GM18511 (cell line): Measurements from ENCODE around the gene CMTM8.
"Not testable (repeated sequence)": the region's sequence is repeated elsewhere in the genome, so short reads cannot be mapped to it uniquely, and the experiment has no call there.

Source experiments
- ATAC-seq: cut with Tn5 transposase; IDR thresholded peaks from one replicate; pipeline ENCODE4 v1.9.1; 2021; ENCODE audit warnings: mild to moderate bottlenecking, moderate library complexity; ENCODE audit not compliant: unreplicated experiment

CMTM8 gene

GRCh38 chr3:32228743-32229142 lies 9.7 kb upstream of the CMTM8 start:
- not testable (repeated sequence) for ATAC-seq

GRCh38 chr3:32229565-32229964 lies 8.9 kb upstream of the CMTM8 start:
- no peak for ATAC-seq

- no peak for ATAC-seq
These were observed 2.1 kb upstream of the CMTM8 start for GRCh38 chr3:32236377-32236776.

- peak; percentile 14 for ATAC-seq
These were observed 619 bp upstream of the CMTM8 start for GRCh38 chr3:32237670-32238452.

- peak; percentile 5 for ATAC-seq
These were observed 1.1 kb downstream of the CMTM8 start for GRCh38 chr3:32239307-32240158.

- ATAC-seq, result peak; percentile 60
These were observed 1.7 kb downstream of the CMTM8 start for GRCh38 chr3:32240159-32240545.

- ATAC-seq, result no peak
These were observed 2.6 kb downstream of the CMTM8 start for GRCh38 chr3:32241100-32241499.

- ATAC-seq, result no peak
These were observed 5.0 kb downstream of the CMTM8 start for GRCh38 chr3:32243519-32243918.

- ATAC-seq, result no peak
These were observed 6.7 kb downstream of the CMTM8 start for GRCh38 chr3:32245200-32245599.

GRCh38 chr3:32246079-32246675 lies 7.7 kb downstream of the CMTM8 start:
- ATAC-seq, result no peak

GRCh38 chr3:32249184-32249782 lies 10.8 kb downstream of the CMTM8 start:
- no peak for ATAC-seq

GRCh38 chr3:32254268-32254667 lies 15.8 kb downstream of the CMTM8 start:
- no peak for ATAC-seq

GRCh38 chr3:32255345-32255744 lies 16.9 kb downstream of the CMTM8 start:
- no peak for ATAC-seq

GRCh38 chr3:32256206-32256605 lies 17.7 kb downstream of the CMTM8 start:
- no peak for ATAC-seq

GRCh38 chr3:32257042-32257441 lies 18.6 kb downstream of the CMTM8 start:
- no peak for ATAC-seq

GRCh38 chr3:32257641-32258438 lies 19.4 kb downstream of the CMTM8 start:
- ATAC-seq, result no peak

- no peak for ATAC-seq
These were observed 20.4 kb downstream of the CMTM8 start for GRCh38 chr3:32258869-32259268.

- no peak for ATAC-seq
These were observed 23.1 kb downstream of the CMTM8 start for GRCh38 chr3:32261545-32261944.

GRCh38 chr3:32262201-32262600 lies 23.7 kb downstream of the CMTM8 start:
- no peak for ATAC-seq

- no peak for ATAC-seq
These were observed 35.8 kb downstream of the CMTM8 start for GRCh38 chr3:32274306-32274705.
